ENCODE measurements around the gene USF1. TPM values are rescaled to one million over a fixed set of nuclear protein-coding genes. Genes with fewer than 3 reads are reported as not detected.

Gene USF1
- total and polyA plus RNA-seq, 8 donors = 15.8 to 118 (median 25.2) TPM

DNA sequence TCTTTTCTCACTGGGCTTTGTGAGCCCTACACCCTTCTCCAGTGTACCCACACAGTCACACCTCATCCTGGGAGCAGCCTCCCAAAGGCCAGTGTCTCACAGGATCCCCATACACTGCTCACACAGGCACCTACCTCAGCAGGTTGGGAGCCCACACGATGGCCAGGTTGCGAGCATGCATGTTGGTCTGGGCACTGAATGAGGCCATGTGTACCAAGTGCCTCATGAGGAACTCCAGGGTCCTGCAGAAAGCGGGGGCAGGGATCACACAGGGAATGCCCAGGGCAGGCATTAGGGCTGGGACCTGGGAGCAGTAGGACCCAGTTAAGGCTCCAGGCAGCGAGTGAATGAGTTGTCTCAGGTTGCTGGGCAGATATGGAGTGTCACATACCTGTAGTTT, 8.5 kb upstream of the USF1 start:
- FAIRE-seq (no peak), DNase-seq (peak in 1 of 6 donors; percentile 31), ATAC-seq (no peak)
- no peaks in the 10 kb centered on the region for H3K36me3 ChIP-seq
- H3K4me1 ChIP-seq = no peaks in the 10 kb centered on the region
- TF ChIP-seq, protein P1, sequence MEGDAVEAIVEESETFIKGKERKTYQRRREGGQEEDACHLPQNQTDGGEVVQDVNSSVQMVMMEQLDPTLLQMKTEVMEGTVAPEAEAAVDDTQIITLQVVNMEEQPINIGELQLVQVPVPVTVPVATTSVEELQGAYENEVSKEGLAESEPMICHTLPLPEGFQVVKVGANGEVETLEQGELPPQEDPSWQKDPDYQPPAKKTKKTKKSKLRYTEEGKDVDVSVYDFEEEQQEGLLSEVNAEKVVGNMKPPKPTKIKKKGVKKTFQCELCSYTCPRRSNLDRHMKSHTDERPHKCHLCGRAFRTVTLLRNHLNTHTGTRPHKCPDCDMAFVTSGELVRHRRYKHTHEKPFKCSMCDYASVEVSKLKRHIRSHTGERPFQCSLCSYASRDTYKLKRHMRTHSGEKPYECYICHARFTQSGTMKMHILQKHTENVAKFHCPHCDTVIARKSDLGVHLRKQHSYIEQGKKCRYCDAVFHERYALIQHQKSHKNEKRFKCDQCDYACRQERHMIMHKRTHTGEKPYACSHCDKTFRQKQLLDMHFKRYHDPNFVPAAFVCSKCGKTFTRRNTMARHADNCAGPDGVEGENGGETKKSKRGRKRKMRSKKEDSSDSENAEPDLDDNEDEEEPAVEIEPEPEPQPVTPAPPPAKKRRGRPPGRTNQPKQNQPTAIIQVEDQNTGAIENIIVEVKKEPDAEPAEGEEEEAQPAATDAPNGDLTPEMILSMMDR (IDR thresholded peaks at IDR 0.05) = no peak
- 73% methylated on average over 4 of the region's 4 CpGs for whole genome bisulfite sequencing, 2 donors
- H3K27ac ChIP-seq = no peak overlapping the region
- H3K9me3 ChIP-seq = no peaks in the 10 kb centered on the region
- intact Hi-C loops (cut with DNase I) = no loop called here
- no peaks in the 10 kb centered on the region for H3K27me3 ChIP-seq
- H3K4me3 ChIP-seq = no peak overlapping the region

GRCh38 chr1:161052899-161053298, 7.1 kb upstream of the USF1 start:
- ATAC-seq (no peak), DNase-seq (no peak), FAIRE-seq (no peak)
- Histone ChIP-seq H3K27me3 (no peaks in the 10 kb centered on the region), H3K27ac (no peak overlapping the region), H3K9me3 (no peaks in the 10 kb centered on the region), H3K36me3 (no peaks in the 10 kb centered on the region), H3K4me1 (no peaks in the 10 kb centered on the region), H3K4me3 (no peak overlapping the region)
- WGBS, 2 donors = 71 to 74% methylated on average over 3 of the region's 3 CpGs
- intact Hi-C loops (cut with DNase I) = no loop called here
- TF ChIP-seq, protein P1 (IDR thresholded peaks at IDR 0.05) = no peak

GRCh38 chr1:161051219-161051618, 5.4 kb upstream of the USF1 start:
- 81 to 82% methylated on average over 10 of the region's 10 CpGs for WGBS, 2 donors
- no peaks in the 10 kb centered on the region for H3K9me3 ChIP-seq
- FAIRE-seq (no peak), ATAC-seq (no peak), DNase-seq (no peak)
- H3K27ac ChIP-seq = no peak overlapping the region
- no peaks in the 10 kb centered on the region for H3K4me1 ChIP-seq
- no peaks in the 10 kb centered on the region for H3K27me3 ChIP-seq
- no peak overlapping the region for H3K4me3 ChIP-seq
- no peaks in the 10 kb centered on the region for H3K36me3 ChIP-seq
- intact Hi-C loops (cut with DNase I) = no loop called here
- TF ChIP-seq, protein P1 (IDR thresholded peaks at IDR 0.05) = no peak

GRCh38 chr1:161048949-161049722, 3.4 kb upstream of the USF1 start:
- peaks cover 0 to 4% (median 3%) of the 10 kb centered on the region in 3 donors for H3K4me1 ChIP-seq
- no peak for ATAC-seq
- no peaks in the 10 kb centered on the region for H3K36me3 ChIP-seq
- H3K4me3 ChIP-seq = no peak overlapping the region
- TF ChIP-seq, protein P1 (IDR thresholded peaks at IDR 0.05) = no peak
- no peak for DNase-seq
- intact Hi-C loops (cut with DNase I) = no loop called here
- no peak overlapping the region for H3K27ac ChIP-seq
- no peaks in the 10 kb centered on the region for H3K9me3 ChIP-seq
- no peak for FAIRE-seq
- H3K27me3 ChIP-seq = no peaks in the 10 kb centered on the region
- 89 to 92% methylated on average over 5 of the region's 5 CpGs for WGBS, 2 donors
